SK-N-SH (cell line): ENCODE results near the gene TBCEL. TPM values are rescaled to one million over a fixed set of nuclear protein-coding genes. Genes with fewer than 3 reads are reported as not detected.

Experiments used
- CTCF ChIA-PET: fragments of 300-600, 350-600 bp; formaldehyde crosslinking; extraction: SDS; loops from one replicate; lab custom pipeline; 2021; lab: Yijun Ruan, JAX
- POLR2A ChIA-PET: fragments of 350-600 bp; sonication (Branson Sonifier 250); formaldehyde crosslinking; extraction: SDS; loops from one replicate; lab custom pipeline; 2020; ENCODE audit warnings: antibody characterized with exemption, inconsistent platforms; lab: Yijun Ruan, JAX
- DNase-seq: peaks from one replicate; pipeline ENCODE4 v3.0.0; 2012
- H2AFZ ChIP-seq: fragments of 200-600 bp; sonication (generic); 2 replicates; pipeline ENCODE4 v1.8.1; 2016; ENCODE audit warnings: antibody characterized with exemption, mild to moderate bottlenecking, low read depth
- H3F3A ChIP-seq: fragments of 200-600 bp; sonication (generic); replicated peaks from 2 replicates; pipeline ENCODE3; 2016; ENCODE audit warnings: antibody characterized with exemption, mild to moderate bottlenecking; ENCODE audit not compliant: insufficient read depth
- H3K27ac ChIP-seq, 2 experiments: fragments of 200-500 bp in 1 of 2; fragments of 200-600 bp in 1 of 2; sonication (Bioruptor generic) in 1 of 2; sonication (generic), shearing (Covaris generic) in 1 of 2; 2 replicates each; pipeline versions ENCODE4 v1.5.1 to v1.6.1; 2014 to 2016; ENCODE audit warnings: low read depth in 2 of 2, inconsistent platforms in 1 of 2, low read length in 1 of 2, mild to moderate bottlenecking in 1 of 2, mixed read lengths in 1 of 2
- H3K27me3 ChIP-seq: fragments of 200-600 bp; sonication (generic), shearing (Covaris generic); 2 replicates; pipeline ENCODE4 v1.6.1; 2016; ENCODE audit warnings: mixed run types; ENCODE audit not compliant: insufficient read depth
- H3K36me3 ChIP-seq, 2 experiments: fragments of 200-500 bp in 1 of 2; fragments of 200-600 bp in 1 of 2; sonication (Bioruptor generic) in 1 of 2; sonication (generic) in 1 of 2; replicated peaks in 1 of 2; 2 replicates each; pipeline versions ENCODE3 to v1.5.1; 2014 to 2016; ENCODE audit warnings: low read length in 1 of 2, mild to moderate bottlenecking in 1 of 2; ENCODE audit not compliant: insufficient read depth in 2 of 2, control insufficient read depth in 1 of 2
- H3K4me1 ChIP-seq, 2 experiments: fragments of 200-500 bp in 1 of 2; fragments of 200-600 bp in 1 of 2; sonication (Bioruptor generic) in 1 of 2; sonication (generic), shearing (Covaris generic) in 1 of 2; 2 replicates each; pipeline versions ENCODE4 v1.5.1 to v1.6.1; 2014 to 2016; ENCODE audit warnings: low read depth in 1 of 2, low read length in 1 of 2, mixed run types in 1 of 2; ENCODE audit not compliant: insufficient read depth in 2 of 2, control insufficient read depth in 1 of 2
- H3K4me2 ChIP-seq: fragments of 200-600 bp; sonication (generic), shearing (Covaris generic); 2 replicates; pipeline ENCODE4 v1.6.1; 2017; ENCODE audit warnings: mixed run types
- H3K4me3 ChIP-seq, 2 experiments: fragments of 200-500 bp in 1 of 2; fragments of 200-600 bp in 1 of 2; sonication (Bioruptor generic) in 1 of 2; sonication (generic), shearing (Covaris generic) in 1 of 2; 2 replicates each; pipeline versions ENCODE4 v1.5.1 to v1.8.1; 2014 to 2016; ENCODE audit warnings: low read depth in 2 of 2, inconsistent platforms in 1 of 2, low read length in 1 of 2, mild to moderate bottlenecking in 1 of 2, mixed read lengths in 1 of 2, moderate library complexity in 1 of 2
- H3K79me2 ChIP-seq: fragments of 200-600 bp; sonication (generic); 2 replicates; pipeline ENCODE4 v1.8.1; 2017; ENCODE audit warnings: mild to moderate bottlenecking; ENCODE audit not compliant: insufficient read depth
- H3K9ac ChIP-seq: fragments of 200-600 bp; sonication (generic); 2 replicates; pipeline ENCODE4 v1.6.1; 2017; ENCODE audit warnings: mixed run types
- H3K9me2 ChIP-seq: fragments of 200-600 bp; sonication (generic); 2 replicates; pipeline ENCODE4 v1.6.1; 2017; ENCODE audit warnings: mixed run types
- H3K9me3 ChIP-seq: fragments of 200-600 bp; sonication (generic); 2 replicates; pipeline ENCODE4 v1.6.1; 2017; ENCODE audit warnings: mixed run types, mild to moderate bottlenecking, moderate library complexity
- H4K20me1 ChIP-seq: fragments of 200-600 bp; sonication (generic); 2 replicates; pipeline ENCODE4 v1.6.1; 2017; ENCODE audit warnings: mild to moderate bottlenecking, mixed run types; ENCODE audit not compliant: insufficient read depth
- FOXM1 ChIP-seq: IDR thresholded peaks from 2 replicates; pipeline ENCODE4 v1.4.0; 2012; ENCODE audit warnings: low read depth, mild to moderate bottlenecking
- GABPA ChIP-seq: IDR thresholded peaks from 2 replicates; pipeline ENCODE4 v1.4.0; 2012; ENCODE audit warnings: low read depth, mild to moderate bottlenecking
- IRF3 ChIP-seq: fragments of 150-350 bp; IDR thresholded peaks from 2 replicates; pipeline ENCODE4 v1.6.1; 2016; ENCODE audit warnings: mild to moderate bottlenecking, low read depth, low read length
- MXI1 ChIP-seq: IDR thresholded peaks from 2 replicates; pipeline ENCODE4 v1.6.1; 2012; ENCODE audit warnings: mild to moderate bottlenecking, low read depth, low read length, improper control_type of control experiment
- RAD21 ChIP-seq: IDR thresholded peaks from 2 replicates; pipeline ENCODE4 v1.6.1; 2012; ENCODE audit warnings: mild to moderate bottlenecking, low read length
- RCOR1 ChIP-seq: fragments of 150-350 bp; IDR thresholded peaks from 2 replicates; pipeline ENCODE4 v1.6.1; 2017; ENCODE audit warnings: antibody characterized with exemption, low read length
- REST ChIP-seq: IDR thresholded peaks from 2 replicates; pipeline ENCODE4 v1.6.1; 2012; ENCODE audit warnings: mild to moderate bottlenecking, low read depth, low read length, moderate library complexity
- RFX5 ChIP-seq: IDR thresholded peaks from 2 replicates; pipeline ENCODE4 v1.6.1; 2012; ENCODE audit warnings: mild to moderate bottlenecking, improper control_type of control experiment, low read length
- RXRA ChIP-seq: IDR thresholded peaks from 2 replicates; pipeline ENCODE4 v1.4.0; 2012; ENCODE audit warnings: low read depth, mild to moderate bottlenecking, borderline replicate concordance
- SMC3 ChIP-seq: IDR thresholded peaks from 2 replicates; pipeline ENCODE4 v1.6.1; 2012; ENCODE audit warnings: low read depth, low read length, improper control_type of control experiment
- TCF12 ChIP-seq: IDR thresholded peaks from 2 replicates; pipeline ENCODE4 v1.4.0; 2012
- WGBS: methylation state at CpG from one replicate; pipeline ENCODE4 v1.1.6; 2017; ENCODE audit warnings: low lambda C conversion rate; 5-methylcytosine and 5-hydroxymethylcytosine counted together
- polyA plus RNA-seq, 3 experiments: library from polyadenylated mRNA; depleted of rRNA; stranded (reverse); fragments of >200 nt; gene quantifications; 2 replicates each; pipeline ENCODE4 v1.2.3, GENCODE V29; 2012

TBCEL gene
- polyA plus RNA-seq, 1 of the 3 experiments (the other 2 are of a cell fraction) = 5.9 TPM

- Histone ChIP-seq H3K9ac (no peak overlapping the region), H3K4me2 (no peak overlapping the region), H3K79me2 (no peaks in the 10 kb centered on the region), H2AFZ (no peak overlapping the region), H4K20me1 (no peaks in the 10 kb centered on the region), H3K9me2 (no peaks in the 10 kb centered on the region; the same call in 1 of the 2 replicates), H3F3A (no peaks in the 10 kb centered on the region), H3K4me1 (peaks cover 0 to 2% of the 10 kb centered on the region in 2 experiments; a peak in 2 of 4 replicates), H3K9me3 (no peaks in the 10 kb centered on the region), H3K27ac (no peak overlapping the region), H3K27me3 (no peaks in the 10 kb centered on the region), H3K36me3 (peaks cover 24 to 59% of the 10 kb centered on the region in 2 experiments), H3K4me3 (no peak overlapping the region)
- WGBS = 95% methylated on average over 1 of the region's 1 CpG
- CTCF ChIA-PET = interaction anchor here (1.2 kb wide), 1 partner anchor 29 kb away, joined by 3 read pairs; no protein-coding TSS in a partner anchor
- DNase-seq = no peak
- TF ChIP-seq TCF12 (no peak), MXI1 (no peak), RCOR1 (no peak), GABPA (no peak), RXRA (no peak), SMC3 (no peak), RAD21 (no peak), REST (no peak), IRF3 (no peak), RFX5 (no peak)
- POLR2A ChIA-PET = no interaction called here
These were observed 58.3 kb downstream of the TBCEL start for GRCh38 chr11:121082219-121082618.

GRCh38 chr11:121082670-121083069 lies 58.8 kb downstream of the TBCEL start:
- H2AFZ ChIP-seq = no peak overlapping the region
- H3K4me3 ChIP-seq = no peak overlapping the region
- H3K4me1 ChIP-seq = peaks cover 0 to 2% of the 10 kb centered on the region in 2 experiments; a peak in 2 of 4 replicates
- no peak for DNase-seq
- peak; percentile 95 for TF ChIP-seq REST
- no peak for TF ChIP-seq FOXM1
- ChIA-PET POLR2A (no interaction called here), CTCF (interaction anchor here (1.2 kb wide), 1 partner anchor 29 kb away, joined by 3 read pairs; no protein-coding TSS in a partner anchor)
- H3K36me3 ChIP-seq = peaks cover 27 to 64% of the 10 kb centered on the region in 2 experiments
- no peaks in the 10 kb centered on the region for H3K27me3 ChIP-seq
- H4K20me1 ChIP-seq = no peaks in the 10 kb centered on the region
- H3K27ac ChIP-seq = no peak overlapping the region; a peak in 1 of 4 replicates
- H3K9me3 ChIP-seq = no peaks in the 10 kb centered on the region
- WGBS = 71% methylated on average over 1 of the region's 1 CpG
- no peak overlapping the region for H3K4me2 ChIP-seq
- no peaks in the 10 kb centered on the region for H3K9me2 ChIP-seq
- no peaks in the 10 kb centered on the region for H3F3A ChIP-seq
- no peaks in the 10 kb centered on the region for H3K79me2 ChIP-seq
- H3K9ac ChIP-seq = no peak overlapping the region
